GM12801 (cell line): ENCODE data around the gene TULP4.

Source experiments
- CTCF ChIP-seq: IDR thresholded peaks from one replicate; pipeline ENCODE4 v1.5.1; 2011; ENCODE audit warnings: control low read depth; ENCODE audit not compliant: insufficient read length; ENCODE audit errors: extremely low read depth

The TULP4 gene

DNA sequence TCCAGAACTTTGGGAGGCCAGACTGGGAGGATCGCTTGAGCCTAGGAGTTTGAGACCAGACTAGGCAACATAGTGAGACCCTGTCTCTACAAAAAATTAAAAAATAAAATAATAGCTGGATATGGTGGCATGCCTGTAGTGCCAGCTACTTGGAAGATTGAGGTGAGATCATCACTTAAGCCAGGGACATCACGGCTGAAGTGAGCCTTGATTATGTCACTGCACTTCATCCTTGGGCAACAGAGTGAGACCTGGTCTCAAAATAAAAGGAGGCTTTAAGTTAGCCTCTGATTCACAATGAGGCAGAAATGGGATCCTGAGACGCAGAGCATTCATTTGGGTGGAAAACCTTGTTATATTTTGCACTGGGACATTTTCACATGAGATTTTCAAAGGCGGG, 57.0 kb downstream of the TULP4 start:
- TF ChIP-seq CTCF: no peak

- TF ChIP-seq CTCF: no peak
Measured at GRCh38 chr6:158370805-158371204, 58.5 kb downstream of the TULP4 start.

- TF ChIP-seq CTCF: no peak
Measured at GRCh38 chr6:158371261-158371660, 59.0 kb downstream of the TULP4 start.

- TF ChIP-seq CTCF: no peak
Measured at GRCh38 chr6:158372574-158372973, 60.3 kb downstream of the TULP4 start.

GRCh38 chr6:158373214-158373613, 60.9 kb downstream of the TULP4 start:
- TF ChIP-seq CTCF: no peak

DNA sequence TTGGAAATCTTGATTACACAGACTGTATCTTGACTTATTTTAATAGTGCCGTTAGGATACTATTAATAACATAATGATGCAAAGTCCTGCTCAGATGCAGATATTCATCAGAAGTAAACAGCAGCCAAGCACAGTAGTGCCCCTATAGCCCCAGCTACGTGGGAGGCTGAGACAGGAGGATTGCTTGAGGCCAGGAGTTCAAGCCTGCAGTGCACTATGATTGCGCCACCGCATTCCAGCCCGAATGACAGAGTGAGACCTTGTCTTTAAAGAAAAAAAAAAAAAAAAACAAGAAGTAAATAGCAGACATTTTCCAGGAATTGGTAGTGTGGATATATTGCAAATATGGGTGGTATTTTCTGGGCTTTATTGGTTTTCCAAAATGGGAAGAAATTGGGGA, 61.8 kb downstream of the TULP4 start:
- no peak for TF ChIP-seq CTCF

DNA sequence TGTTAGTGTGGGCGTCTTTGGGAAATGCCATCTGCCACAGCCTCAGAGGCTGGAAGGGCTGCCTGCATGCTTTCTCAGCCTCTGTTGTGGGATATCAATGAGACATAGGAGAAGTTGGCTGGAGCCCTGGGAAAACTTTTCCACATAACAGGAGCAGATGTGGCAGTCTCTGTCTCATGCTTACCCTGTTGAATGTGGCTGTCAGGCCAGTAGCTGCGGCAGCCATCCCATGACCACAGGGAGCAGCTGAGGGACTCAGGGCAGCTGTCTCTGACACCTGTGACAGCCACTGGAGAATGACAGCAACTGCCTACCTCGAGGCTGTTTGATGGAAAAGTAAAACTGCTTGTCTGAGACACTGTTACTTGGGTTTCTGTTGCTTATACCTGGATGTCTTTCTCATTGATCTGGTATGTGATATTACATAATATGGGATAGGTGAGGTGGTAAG, 64.4 kb downstream of the TULP4 start:
- TF ChIP-seq CTCF: no peak

GRCh38 chr6:158377860-158378259, 65.6 kb downstream of the TULP4 start:
- no peak for TF ChIP-seq CTCF
